ENCODE measurements around the gene SEC62. TPM values are rescaled to one million over a fixed set of nuclear protein-coding genes. Genes with fewer than 3 reads are reported as not detected.
"Not testable (repeated sequence)": the region's sequence is repeated elsewhere in the genome, so short reads cannot be mapped to it uniquely, and the experiment has no call there.

SEC62 gene
- polyA plus RNA-seq, 1 donor = 98.0 TPM

DNA sequence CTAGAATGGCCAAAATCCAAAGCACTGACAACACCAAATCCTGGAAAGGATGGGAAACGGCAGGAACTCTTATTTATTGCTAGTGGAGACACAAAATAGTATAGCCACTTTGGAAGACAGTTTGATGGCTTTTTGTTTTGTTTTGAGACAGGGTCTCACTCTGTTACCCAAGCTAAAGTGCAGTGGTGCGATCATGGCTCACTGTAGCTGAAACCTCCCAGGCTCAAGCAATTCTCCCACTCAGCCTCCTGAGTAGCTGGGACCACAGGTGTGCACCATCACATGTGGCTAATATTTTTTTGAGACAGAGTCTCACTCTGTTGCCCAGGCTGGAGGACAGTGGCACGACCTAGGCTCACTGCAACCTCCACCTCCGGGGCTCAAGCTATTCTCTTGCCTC is 43.9 kb downstream of the SEC62 start:
- DNase-seq = no peak
- no peaks in the 10 kb centered on the region for H3K36me3 ChIP-seq (ENCODE audit: control insufficient read depth, insufficient read depth, low read length)
- H3K27me3 ChIP-seq (ENCODE audit: control insufficient read depth, insufficient read depth, low read length) = no peaks in the 10 kb centered on the region
- WGBS (ENCODE audit: insufficient coverage, low lambda C conversion rate) = no CpG with 5 or more reads among the region's 4 CpGs
- no peak overlapping the region for H3K4me3 ChIP-seq (ENCODE audit: low read length)
- no peaks in the 10 kb centered on the region for H3K9me3 ChIP-seq (ENCODE audit: control insufficient read depth, low read depth, low read length)
- H3K27ac ChIP-seq (ENCODE audit: low read length) = no peak overlapping the region
- peaks cover 7% of the 10 kb centered on the region for H3K4me1 ChIP-seq (ENCODE audit: control insufficient read depth, insufficient read depth, low read length)

- no peaks in the 10 kb centered on the region for H3K27me3 ChIP-seq (ENCODE audit: control insufficient read depth, insufficient read depth, low read length)
- no peaks in the 10 kb centered on the region for H3K36me3 ChIP-seq (ENCODE audit: control insufficient read depth, insufficient read depth, low read length)
- no peaks in the 10 kb centered on the region for H3K9me3 ChIP-seq (ENCODE audit: control insufficient read depth, low read depth, low read length)
- peak overlapping the region; percentile 14 for H3K27ac ChIP-seq (ENCODE audit: low read length)
- DNase-seq = peak; percentile 65 to 86
- H3K4me3 ChIP-seq (ENCODE audit: low read length) = no peak overlapping the region
- WGBS (ENCODE audit: insufficient coverage, low lambda C conversion rate) = no CpG with 5 or more reads among the region's 7 CpGs
- peaks cover 7% of the 10 kb centered on the region for H3K4me1 ChIP-seq (ENCODE audit: control insufficient read depth, insufficient read depth, low read length)
Observed at GRCh38 chr3:170012683-170013400, 46.2 kb downstream of the SEC62 start.

GRCh38 chr3:170016057-170016456 is 49.5 kb downstream of the SEC62 start:
- Histone ChIP-seq H3K9me3 (ENCODE audit: control insufficient read depth, low read depth, low read length) (no peaks in the 10 kb centered on the region), H3K4me1 (ENCODE audit: control insufficient read depth, insufficient read depth, low read length) (peaks cover 7% of the 10 kb centered on the region), H3K36me3 (ENCODE audit: control insufficient read depth, insufficient read depth, low read length) (no peaks in the 10 kb centered on the region), H3K27ac (ENCODE audit: low read length) (no peak overlapping the region), H3K4me3 (ENCODE audit: low read length) (no peak overlapping the region), H3K27me3 (ENCODE audit: control insufficient read depth, insufficient read depth, low read length) (no peaks in the 10 kb centered on the region)
- WGBS (ENCODE audit: insufficient coverage, low lambda C conversion rate) = 100% methylated on average over 3 of the region's 3 CpGs
- no peak for DNase-seq

DNA sequence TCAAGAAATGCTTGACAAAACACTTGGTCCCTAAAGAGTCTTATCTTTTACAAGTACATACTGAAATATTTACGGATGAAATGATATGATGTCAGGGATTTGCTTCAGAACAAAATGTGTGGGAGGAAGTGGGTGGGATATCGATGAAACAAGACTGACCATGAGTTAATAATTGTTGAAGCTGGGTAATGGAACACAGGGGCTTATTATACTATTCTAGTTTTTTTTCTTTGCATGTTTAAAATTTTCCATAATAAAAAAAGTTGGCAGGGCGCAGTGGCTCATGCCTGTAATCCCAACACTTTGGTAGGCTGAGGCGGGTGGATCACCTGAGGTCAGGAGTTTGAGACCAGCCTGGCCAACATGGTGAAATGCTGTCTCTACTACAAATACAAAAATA is 52.7 kb downstream of the SEC62 start:
- DNase-seq; H3K27ac ChIP-seq (ENCODE audit: low read length); H3K9me3 ChIP-seq (ENCODE audit: control insufficient read depth, low read depth, low read length); H3K4me3 ChIP-seq (ENCODE audit: low read length); H3K27me3 ChIP-seq (ENCODE audit: control insufficient read depth, insufficient read depth, low read length); H3K36me3 ChIP-seq (ENCODE audit: control insufficient read depth, insufficient read depth, low read length): not testable (repeated sequence)
- peaks cover 22% of the 10 kb centered on the region for H3K4me1 ChIP-seq (ENCODE audit: control insufficient read depth, insufficient read depth, low read length)
- 10% methylated on average over 2 of the region's 4 CpGs for WGBS (ENCODE audit: insufficient coverage, low lambda C conversion rate)

GRCh38 chr3:170021083-170021482 is 54.5 kb downstream of the SEC62 start:
- H3K4me3 ChIP-seq (ENCODE audit: low read length) = no peak overlapping the region
- H3K27me3 ChIP-seq (ENCODE audit: control insufficient read depth, insufficient read depth, low read length) = no peaks in the 10 kb centered on the region
- no peak for DNase-seq
- no peaks in the 10 kb centered on the region for H3K36me3 ChIP-seq (ENCODE audit: control insufficient read depth, insufficient read depth, low read length)
- peak overlapping the region; percentile 67 for H3K27ac ChIP-seq (ENCODE audit: low read length)
- no peaks in the 10 kb centered on the region for H3K9me3 ChIP-seq (ENCODE audit: control insufficient read depth, low read depth, low read length)
- 100% methylated on average over 2 of the region's 3 CpGs for WGBS (ENCODE audit: insufficient coverage, low lambda C conversion rate)
- H3K4me1 ChIP-seq (ENCODE audit: control insufficient read depth, insufficient read depth, low read length) = peaks cover 22% of the 10 kb centered on the region

DNA sequence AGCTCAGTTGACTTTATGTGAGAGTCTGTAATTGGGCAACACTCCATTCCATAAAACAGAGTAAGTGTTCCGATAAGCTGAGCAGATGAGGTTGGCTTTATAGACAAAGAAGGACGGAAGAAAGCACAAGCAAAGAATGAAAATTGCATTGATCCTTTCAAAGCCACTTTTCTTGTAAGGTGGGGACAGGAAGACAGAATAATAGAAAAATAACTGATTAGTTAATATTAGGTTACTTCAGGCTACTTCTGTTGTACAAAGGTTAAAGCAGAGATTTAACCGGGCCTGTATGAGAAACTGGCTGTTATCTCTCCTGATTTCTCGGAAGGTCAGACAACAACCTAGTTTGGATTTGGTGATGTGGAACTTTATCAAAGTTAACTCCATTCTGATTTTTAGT is 55.7 kb downstream of the SEC62 start:
- Histone ChIP-seq H3K27ac (ENCODE audit: low read length) (peak overlapping the region; percentile 67), H3K36me3 (ENCODE audit: control insufficient read depth, insufficient read depth, low read length) (no peaks in the 10 kb centered on the region), H3K4me3 (ENCODE audit: low read length) (no peak overlapping the region), H3K27me3 (ENCODE audit: control insufficient read depth, insufficient read depth, low read length) (no peaks in the 10 kb centered on the region), H3K9me3 (ENCODE audit: control insufficient read depth, low read depth, low read length) (no peaks in the 10 kb centered on the region), H3K4me1 (ENCODE audit: control insufficient read depth, insufficient read depth, low read length) (peaks cover 22% of the 10 kb centered on the region)
- WGBS (ENCODE audit: insufficient coverage, low lambda C conversion rate) = 33% methylated on average over 1 of the region's 4 CpGs
- peak in 1 of 2 donors; percentile 62 for DNase-seq

DNA sequence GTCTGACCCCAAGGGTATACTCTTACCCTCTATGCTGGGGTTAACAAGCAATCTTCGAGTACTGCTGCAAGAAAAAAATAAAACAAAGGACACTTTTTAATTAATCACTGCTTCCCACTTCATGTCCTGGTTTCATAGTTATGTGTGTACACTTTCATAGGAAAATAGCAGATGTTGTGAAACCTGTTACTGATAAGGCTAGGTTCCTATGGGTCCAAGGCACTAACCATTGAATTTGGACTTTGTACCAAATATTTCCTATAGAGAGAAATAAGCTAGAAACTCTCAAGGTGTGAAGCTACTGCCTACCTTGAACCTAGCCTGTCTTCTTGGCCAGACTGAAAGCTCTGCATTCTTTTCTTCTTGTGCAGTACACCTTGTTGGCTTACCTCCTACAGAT is 56.6 kb downstream of the SEC62 start:
- Histone ChIP-seq H3K36me3 (ENCODE audit: control insufficient read depth, insufficient read depth, low read length) (no peaks in the 10 kb centered on the region), H3K27me3 (ENCODE audit: control insufficient read depth, insufficient read depth, low read length) (no peaks in the 10 kb centered on the region), H3K9me3 (ENCODE audit: control insufficient read depth, low read depth, low read length) (no peaks in the 10 kb centered on the region), H3K27ac (ENCODE audit: low read length) (peak overlapping the region; percentile 67), H3K4me1 (ENCODE audit: control insufficient read depth, insufficient read depth, low read length) (peaks cover 22% of the 10 kb centered on the region), H3K4me3 (ENCODE audit: low read length) (no peak overlapping the region)
- no CpG with 5 or more reads among the region's 1 CpG for WGBS (ENCODE audit: insufficient coverage, low lambda C conversion rate)
- peak; percentile 76 to 93 for DNase-seq

GRCh38 chr3:170024581-170024980 is 58.0 kb downstream of the SEC62 start:
- Histone ChIP-seq H3K27me3 (ENCODE audit: control insufficient read depth, insufficient read depth, low read length) (no peaks in the 10 kb centered on the region), H3K27ac (ENCODE audit: low read length) (no peak overlapping the region), H3K36me3 (ENCODE audit: control insufficient read depth, insufficient read depth, low read length) (no peaks in the 10 kb centered on the region), H3K9me3 (ENCODE audit: control insufficient read depth, low read depth, low read length) (no peaks in the 10 kb centered on the region), H3K4me3 (ENCODE audit: low read length) (no peak overlapping the region), H3K4me1 (ENCODE audit: control insufficient read depth, insufficient read depth, low read length) (peaks cover 22% of the 10 kb centered on the region)
- DNase-seq = no peak
- no CpG with 5 or more reads among the region's 4 CpGs for WGBS (ENCODE audit: insufficient coverage, low lambda C conversion rate)

GRCh38 chr3:170027233-170028102 is 60.9 kb downstream of the SEC62 start:
- no peaks in the 10 kb centered on the region for H3K27me3 ChIP-seq (ENCODE audit: control insufficient read depth, insufficient read depth, low read length)
- 76% methylated on average over 2 of the region's 4 CpGs for WGBS (ENCODE audit: insufficient coverage, low lambda C conversion rate)

GRCh38 chr3:170033489-170033888 is 66.9 kb downstream of the SEC62 start:
- H3K27me3 ChIP-seq (ENCODE audit: control insufficient read depth, insufficient read depth, low read length) = peaks cover 4% of the 10 kb centered on the region
- H3K9me3 ChIP-seq (ENCODE audit: control insufficient read depth, low read depth, low read length) = no peaks in the 10 kb centered on the region
- H3K4me1 ChIP-seq (ENCODE audit: control insufficient read depth, insufficient read depth, low read length) = peaks cover 16% of the 10 kb centered on the region
- no peak overlapping the region for H3K4me3 ChIP-seq (ENCODE audit: low read length)
- H3K27ac ChIP-seq (ENCODE audit: low read length) = no peak overlapping the region
- H3K36me3 ChIP-seq (ENCODE audit: control insufficient read depth, insufficient read depth, low read length) = no peaks in the 10 kb centered on the region
- peak; percentile 56 to 72 for DNase-seq
- 100% methylated on average over 1 of the region's 8 CpGs for WGBS (ENCODE audit: insufficient coverage, low lambda C conversion rate)

More at GRCh38 chr3:170027233-170028102, 60.9 kb downstream of the SEC62 start:
- Histone ChIP-seq H3K4me1 (ENCODE audit: control insufficient read depth, insufficient read depth, low read length) (peaks cover 13% of the 10 kb centered on the region), H3K27ac (ENCODE audit: low read length) (no peak overlapping the region), H3K9me3 (ENCODE audit: control insufficient read depth, low read depth, low read length) (no peaks in the 10 kb centered on the region), H3K4me3 (ENCODE audit: low read length) (no peak overlapping the region), H3K36me3 (ENCODE audit: control insufficient read depth, insufficient read depth, low read length) (no peaks in the 10 kb centered on the region)
- no peak for DNase-seq

Data from large intestine (tissue), 3 donors.